ES-I3 (cell line): Measurements from ENCODE around the gene SLC2A13.

Experiments used
- H3K36me3 ChIP-seq: 2 replicates; pipeline ENCODE4 v1.6.1; 2013; ENCODE audit warnings: mild to moderate bottlenecking, low read length, control low read depth, moderate library complexity; ENCODE audit not compliant: insufficient read depth
- H3K4me1 ChIP-seq: 2 replicates; pipeline ENCODE4 v1.6.1; 2013; ENCODE audit warnings: mild to moderate bottlenecking, control low read depth, low read length; ENCODE audit not compliant: insufficient read depth
- H3K9ac ChIP-seq: 2 replicates; pipeline ENCODE4 v1.6.1; 2013; ENCODE audit warnings: low read depth, mild to moderate bottlenecking, low read length, moderate library complexity
- H3K9me3 ChIP-seq: 2 replicates; pipeline ENCODE4 v1.6.1; 2013; ENCODE audit warnings: mild to moderate bottlenecking, low read length, moderate library complexity; ENCODE audit not compliant: control insufficient read depth, insufficient read depth

SLC2A13 gene

DNA sequence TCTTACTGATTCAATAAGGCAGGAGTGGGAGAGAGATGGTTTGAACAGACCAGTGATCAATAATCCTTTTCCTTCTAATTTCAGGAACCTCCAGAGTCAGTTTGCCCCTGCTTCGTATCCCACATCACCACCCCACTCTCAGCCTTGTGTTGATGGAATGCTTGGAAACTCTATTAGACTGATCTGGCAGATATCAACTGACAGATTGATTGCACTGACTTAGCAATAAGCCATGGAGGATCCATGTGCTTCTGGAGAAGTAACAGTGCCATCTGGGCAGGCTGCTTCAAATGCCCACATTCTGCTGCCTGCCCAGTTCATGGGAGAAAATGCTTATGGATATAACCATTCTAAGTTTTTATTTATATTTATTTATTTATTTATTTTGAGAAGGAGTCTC, 218.0 kb downstream of the SLC2A13 start:
- no peaks in the 10 kb centered on the region for H3K36me3 ChIP-seq
- H3K9ac ChIP-seq = no peak overlapping the region
- no peaks in the 10 kb centered on the region for H3K9me3 ChIP-seq
- no peaks in the 10 kb centered on the region; the same call in 1 of the 2 replicates for H3K4me1 ChIP-seq

GRCh38 chr12:39886106-39886505, 219.8 kb downstream of the SLC2A13 start:
- Histone ChIP-seq H3K4me1 (no peaks in the 10 kb centered on the region; the same call in 1 of the 2 replicates), H3K36me3 (no peaks in the 10 kb centered on the region), H3K9ac (no peak overlapping the region), H3K9me3 (no peaks in the 10 kb centered on the region)

- H3K9me3 ChIP-seq = no peaks in the 10 kb centered on the region
- H3K9ac ChIP-seq = no peak overlapping the region
- no peaks in the 10 kb centered on the region for H3K36me3 ChIP-seq
- no peaks in the 10 kb centered on the region; the same call in 1 of the 2 replicates for H3K4me1 ChIP-seq
Observed at GRCh38 chr12:39884616-39885125, 221.2 kb downstream of the SLC2A13 start.

- peaks cover 9% of the 10 kb centered on the region; the same call in 1 of the 2 replicates for H3K9me3 ChIP-seq
- no peak overlapping the region for H3K9ac ChIP-seq
- H3K4me1 ChIP-seq = no peaks in the 10 kb centered on the region; the same call in 1 of the 2 replicates
- H3K36me3 ChIP-seq = no peaks in the 10 kb centered on the region
Observed at GRCh38 chr12:39883411-39883810, 222.5 kb downstream of the SLC2A13 start.

- no peaks in the 10 kb centered on the region for H3K36me3 ChIP-seq
- peaks cover 16% of the 10 kb centered on the region; the same call in 1 of the 2 replicates for H3K9me3 ChIP-seq
- no peaks in the 10 kb centered on the region for H3K4me1 ChIP-seq
- H3K9ac ChIP-seq = no peak overlapping the region
Observed at GRCh38 chr12:39878753-39879152, 227.1 kb downstream of the SLC2A13 start.

GRCh38 chr12:39875721-39876120, 230.2 kb downstream of the SLC2A13 start:
- Histone ChIP-seq H3K9ac (no peak overlapping the region), H3K9me3 (peaks cover 16% of the 10 kb centered on the region; the same call in 1 of the 2 replicates), H3K4me1 (no peaks in the 10 kb centered on the region), H3K36me3 (no peaks in the 10 kb centered on the region)

GRCh38 chr12:39874785-39875184, 231.1 kb downstream of the SLC2A13 start:
- Histone ChIP-seq H3K36me3 (no peaks in the 10 kb centered on the region), H3K9me3 (peaks cover 16% of the 10 kb centered on the region; the same call in 1 of the 2 replicates), H3K9ac (no peak overlapping the region), H3K4me1 (no peaks in the 10 kb centered on the region)

DNA sequence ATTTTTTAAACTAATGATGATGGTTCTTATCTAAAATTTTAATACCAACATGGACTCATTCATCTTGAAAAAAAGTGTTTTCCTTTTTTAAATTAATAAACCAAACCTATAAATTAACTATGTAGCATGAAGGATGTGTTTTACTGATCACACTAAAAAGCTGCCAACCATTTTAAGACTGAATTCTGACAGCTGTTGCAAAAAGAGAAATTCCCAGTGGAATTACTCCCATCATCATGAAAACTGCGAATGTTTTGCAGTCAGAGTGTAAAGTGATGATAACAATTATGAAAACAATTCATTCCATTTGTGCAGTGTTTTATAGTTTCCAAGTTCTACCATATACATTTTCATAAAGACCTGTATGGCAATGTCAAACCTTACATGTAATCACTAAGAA, 232.8 kb downstream of the SLC2A13 start:
- peaks cover 3% of the 10 kb centered on the region; the same call in 1 of the 2 replicates for H3K9me3 ChIP-seq

DNA sequence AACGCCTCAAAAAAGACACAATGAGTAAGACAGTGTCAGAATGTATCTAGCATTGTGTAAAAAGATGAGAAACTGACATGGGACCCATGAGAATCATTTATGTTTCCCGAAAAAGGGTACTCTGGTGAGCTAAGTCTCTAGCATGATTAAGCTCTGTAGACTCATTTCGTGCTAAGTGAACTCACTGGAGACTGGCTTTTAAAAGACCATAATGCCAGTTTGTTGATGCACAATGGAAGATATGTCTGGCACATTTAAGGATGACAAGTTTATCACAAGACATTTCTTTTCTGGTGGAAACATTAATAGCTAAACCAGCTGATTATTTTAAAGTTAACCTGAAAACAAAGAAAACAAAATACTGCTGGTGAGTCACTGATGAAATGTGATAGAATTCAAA, 233.5 kb downstream of the SLC2A13 start:
- H3K4me1 ChIP-seq = no peaks in the 10 kb centered on the region
- H3K36me3 ChIP-seq = no peaks in the 10 kb centered on the region
- H3K9me3 ChIP-seq = no peaks in the 10 kb centered on the region
- no peak overlapping the region for H3K9ac ChIP-seq

More for the DNA sequence above, 232.8 kb downstream of the SLC2A13 start:
- H3K9ac ChIP-seq = no peak overlapping the region
- no peaks in the 10 kb centered on the region for H3K4me1 ChIP-seq
- no peaks in the 10 kb centered on the region for H3K36me3 ChIP-seq

- Histone ChIP-seq H3K9ac (no peak overlapping the region), H3K4me1 (no peaks in the 10 kb centered on the region), H3K9me3 (no peaks in the 10 kb centered on the region), H3K36me3 (no peaks in the 10 kb centered on the region)
Observed at GRCh38 chr12:39868328-39868725, 237.6 kb downstream of the SLC2A13 start.

DNA sequence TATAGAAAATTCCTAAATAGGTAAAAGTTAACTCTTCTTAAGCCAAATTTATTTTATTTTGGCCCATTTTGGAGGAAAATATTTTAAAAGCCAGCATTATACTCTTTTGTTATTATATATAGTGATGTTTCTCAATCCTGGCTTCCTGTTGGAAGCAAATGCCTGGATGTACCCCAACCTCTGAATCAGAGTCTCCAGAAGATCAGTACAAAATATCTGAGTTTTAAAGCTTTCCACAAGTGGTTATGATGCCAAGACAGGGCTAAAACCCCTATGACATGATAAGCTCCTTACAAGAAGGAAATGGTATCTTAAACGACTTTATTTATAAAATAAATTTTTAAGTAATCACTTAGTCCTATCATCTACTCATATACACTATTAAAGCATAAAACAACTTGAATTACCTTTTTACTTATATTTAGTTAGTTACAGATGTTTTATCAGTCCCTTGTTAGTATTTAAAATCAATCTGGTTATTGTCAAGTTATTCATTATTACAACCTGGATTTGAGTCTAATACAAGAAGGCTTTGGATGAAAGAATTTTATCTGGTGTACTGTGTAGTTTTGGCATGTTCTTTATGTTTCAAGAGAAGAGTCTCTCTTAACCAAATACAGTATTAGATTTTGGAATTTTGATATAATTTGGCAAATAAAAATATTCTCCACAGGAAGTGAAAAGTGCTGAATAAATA, 238.1 kb downstream of the SLC2A13 start:
- Histone ChIP-seq H3K4me1 (no peaks in the 10 kb centered on the region), H3K36me3 (no peaks in the 10 kb centered on the region), H3K9me3 (no peaks in the 10 kb centered on the region), H3K9ac (no peak overlapping the region)

DNA sequence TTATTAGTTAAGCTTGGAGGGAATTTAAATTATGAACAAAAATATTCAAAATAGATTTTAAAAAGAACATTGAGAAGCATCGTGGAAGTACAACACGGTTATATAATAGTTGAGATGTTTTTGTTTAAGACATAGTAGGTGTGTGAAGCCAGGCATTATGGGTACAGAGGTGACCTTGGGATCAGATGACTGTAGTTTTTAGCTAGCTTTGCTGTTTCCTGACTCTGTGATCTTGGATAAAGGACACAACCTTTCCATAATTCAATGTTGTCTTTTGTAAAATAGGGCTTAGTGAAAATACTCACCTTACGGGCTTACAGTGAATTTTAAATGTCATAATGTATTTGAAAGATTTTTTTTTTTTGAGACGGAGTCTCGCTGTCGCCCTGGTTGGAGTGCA, 239.7 kb downstream of the SLC2A13 start:
- no peaks in the 10 kb centered on the region for H3K4me1 ChIP-seq
- H3K9me3 ChIP-seq = no peaks in the 10 kb centered on the region
- no peak overlapping the region for H3K9ac ChIP-seq
- H3K36me3 ChIP-seq = no peaks in the 10 kb centered on the region

- H3K9ac ChIP-seq = no peak overlapping the region
- no peaks in the 10 kb centered on the region for H3K4me1 ChIP-seq
- H3K36me3 ChIP-seq = no peaks in the 10 kb centered on the region
- no peaks in the 10 kb centered on the region for H3K9me3 ChIP-seq
Observed at GRCh38 chr12:39860695-39861094, 245.2 kb downstream of the SLC2A13 start.

GRCh38 chr12:39853003-39853402, 252.9 kb downstream of the SLC2A13 start:
- Histone ChIP-seq H3K36me3 (no peaks in the 10 kb centered on the region), H3K9ac (no peak overlapping the region), H3K4me1 (no peaks in the 10 kb centered on the region), H3K9me3 (no peaks in the 10 kb centered on the region)

- no peaks in the 10 kb centered on the region for H3K4me1 ChIP-seq
- H3K36me3 ChIP-seq = no peaks in the 10 kb centered on the region
- H3K9me3 ChIP-seq = no peaks in the 10 kb centered on the region
- no peak overlapping the region for H3K9ac ChIP-seq
Observed at GRCh38 chr12:39852346-39852745, 253.5 kb downstream of the SLC2A13 start.
